Mesenchymal stem cell (in vitro differentiated cells and primary cell): Measurements from ENCODE around the gene ZDHHC18.

ENCODE experiments used
- DNase-seq: peaks from one replicate; pipeline ENCODE4 v3.0.0-alpha.2; 2013
- H2AFZ ChIP-seq: one replicate; pipeline ENCODE4 v1.6.1; 2013; ENCODE audit warnings: low read depth, mild to moderate bottlenecking, control low read depth, inconsistent platforms, low read length, moderate library complexity
- H2AK5ac ChIP-seq: 2 replicates; pipeline ENCODE4 v1.6.1; 2013; ENCODE audit warnings: low read length, moderate library complexity, mild to moderate bottlenecking, inconsistent platforms; ENCODE audit not compliant: severe bottlenecking
- H2BK120ac ChIP-seq: one replicate; pipeline ENCODE4 v1.6.1; 2013; ENCODE audit warnings: low read depth, mild to moderate bottlenecking, inconsistent platforms, low read length, moderate library complexity
- H2BK12ac ChIP-seq, 2 experiments: one replicate each; pipeline ENCODE4 v1.6.1; 2013; ENCODE audit warnings: inconsistent platforms in 2 of 2, low read length in 2 of 2, mild to moderate bottlenecking in 2 of 2, moderate library complexity in 2 of 2, control low read depth in 1 of 2
- H2BK15ac ChIP-seq: one replicate; pipeline ENCODE4 v1.6.1; 2013; ENCODE audit warnings: mild to moderate bottlenecking, low read depth, inconsistent platforms; ENCODE audit not compliant: poor library complexity, severe bottlenecking
- H2BK5ac ChIP-seq: 2 replicates; pipeline ENCODE4 v1.6.1; 2013; ENCODE audit warnings: low read depth, mild to moderate bottlenecking, low read length, control low read depth, inconsistent platforms; ENCODE audit not compliant: poor library complexity, severe bottlenecking
- H3K14ac ChIP-seq, 2 experiments: one replicate each; pipeline ENCODE4 v1.6.1; 2013; ENCODE audit warnings: inconsistent platforms in 2 of 2, low read length in 2 of 2, control low read depth in 1 of 2, mild to moderate bottlenecking in 1 of 2, moderate library complexity in 1 of 2
- H3K18ac ChIP-seq, 2 experiments: one replicate each; pipeline ENCODE4 v1.6.1; 2013; ENCODE audit warnings: inconsistent platforms in 2 of 2, low read length in 2 of 2, control low read depth in 1 of 2, low read depth in 1 of 2, mild to moderate bottlenecking in 1 of 2
- H3K23ac ChIP-seq, 2 experiments: one replicate each; pipeline ENCODE4 v1.6.1; 2013; ENCODE audit warnings: inconsistent platforms in 2 of 2, low read length in 2 of 2, mild to moderate bottlenecking in 2 of 2, moderate library complexity in 2 of 2, control low read depth in 1 of 2
- H3K27ac ChIP-seq: 2 replicates; pipeline ENCODE4 v1.5.1; 2013; ENCODE audit warnings: mild to moderate bottlenecking, moderate library complexity, low read length, control low read depth, inconsistent platforms; ENCODE audit not compliant: poor library complexity, severe bottlenecking
- H3K27me3 ChIP-seq, 2 experiments: 2 replicates each; pipeline versions ENCODE4 v1.6.1 to v1.7.0; 2013; ENCODE audit warnings: low read length in 2 of 2, mild to moderate bottlenecking in 2 of 2, moderate library complexity in 2 of 2, control low read depth in 1 of 2, inconsistent platforms in 1 of 2; ENCODE audit not compliant: control insufficient read depth in 1 of 2, insufficient read depth in 1 of 2
- H3K36me3 ChIP-seq, 2 experiments: 2 replicates each; pipeline versions ENCODE4 v1.6.1 to v1.7.0; 2013; ENCODE audit warnings: low read length in 2 of 2, control low read depth in 1 of 2, inconsistent platforms in 1 of 2, low read depth in 1 of 2, mild to moderate bottlenecking in 1 of 2; ENCODE audit not compliant: insufficient read depth in 2 of 2, control insufficient read depth in 1 of 2
- H3K4ac ChIP-seq, 2 experiments: one replicate each; pipeline ENCODE4 v1.6.1; 2013; ENCODE audit warnings: inconsistent platforms in 2 of 2, low read length in 2 of 2, mild to moderate bottlenecking in 2 of 2, moderate library complexity in 2 of 2, control low read depth in 1 of 2, low read depth in 1 of 2
- H3K4me1 ChIP-seq: 2 replicates; pipeline ENCODE4 v1.6.1; 2013; ENCODE audit warnings: low read depth, low read length, control low read depth; ENCODE audit not compliant: control insufficient read depth, insufficient read depth
- H3K4me2 ChIP-seq: 2 replicates; pipeline ENCODE4 v1.6.1; 2013; ENCODE audit warnings: low read length, mild to moderate bottlenecking, inconsistent platforms; ENCODE audit not compliant: poor library complexity, severe bottlenecking
- H3K4me3 ChIP-seq, 2 experiments: 2 replicates each; pipeline versions ENCODE4 v1.5.1 to v1.7.0; 2013; ENCODE audit warnings: low read length in 2 of 2, mild to moderate bottlenecking in 2 of 2, control low read depth in 1 of 2, low read depth in 1 of 2; ENCODE audit not compliant: insufficient read depth in 1 of 2
- H3K79me1 ChIP-seq: replicated peaks from 2 replicates; pipeline ENCODE4 v1.6.1; 2013; ENCODE audit warnings: mild to moderate bottlenecking, control low read depth, low read length, inconsistent platforms; ENCODE audit not compliant: poor library complexity, severe bottlenecking
- H3K9ac ChIP-seq: 2 replicates; pipeline ENCODE4 v1.7.0; 2013; ENCODE audit warnings: mild to moderate bottlenecking, low read length, moderate library complexity
- H3K9me3 ChIP-seq: 2 replicates; pipeline ENCODE4 v1.7.0; 2013; ENCODE audit warnings: mild to moderate bottlenecking, low read length; ENCODE audit not compliant: control insufficient read depth
- H4K8ac ChIP-seq: one replicate; pipeline ENCODE4 v1.6.1; 2013; ENCODE audit warnings: inconsistent platforms, mild to moderate bottlenecking, low read length, moderate library complexity
- H4K91ac ChIP-seq: one replicate; pipeline ENCODE4 v1.6.1; 2013; ENCODE audit warnings: mild to moderate bottlenecking, low read length, inconsistent platforms
- WGBS: methylation state at CpG from one replicate; pipeline ENCODE4 v1.1.7; 2013; ENCODE audit warnings: mixed read lengths; 5-methylcytosine and 5-hydroxymethylcytosine counted together

Gene ZDHHC18

DNA sequence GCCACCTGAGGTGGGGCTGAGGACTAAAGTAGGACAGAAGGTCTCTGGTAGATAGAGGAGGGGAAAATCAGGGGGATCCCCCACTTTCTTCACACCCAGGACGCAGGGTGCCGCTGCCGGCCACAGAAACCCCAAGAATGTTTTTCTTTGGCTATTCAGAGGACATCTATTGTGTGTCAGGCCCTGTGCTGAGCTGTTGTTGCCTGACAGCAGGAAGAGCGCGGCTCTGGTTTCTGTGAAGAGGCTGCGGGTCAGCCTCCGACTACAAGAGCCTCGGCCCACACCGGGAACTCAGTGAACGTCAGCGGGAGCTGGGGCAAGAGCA is 39.1 kb upstream of the ZDHHC18 start:
- Histone ChIP-seq H3K14ac (peak overlapping the region; percentile 37 to 95), H2AK5ac (peak overlapping the region; percentile 90), H3K27me3 (no peaks in the 10 kb centered on the region), H2BK15ac (peak overlapping the region; percentile 95), H3K18ac (peak overlapping the region; percentile 98 to 99), H3K23ac (peak overlapping the region; percentile 14 to 96), H3K9me3 (no peaks in the 10 kb centered on the region), H2BK5ac (peak overlapping the region; percentile 98), H2BK120ac (peak overlapping the region; percentile 96), H3K4me1 (peaks cover 25% of the 10 kb centered on the region), H4K8ac (peak overlapping the region; percentile 97), H3K4ac (peak overlapping the region; percentile 93 to 99), H3K79me1 (peaks cover 5% of the 10 kb centered on the region), H3K4me3 (peak overlapping the region; percentile 66 to 83), H3K9ac (peak overlapping the region; percentile 99), H2BK12ac (peak overlapping the region in 1 of 2 experiments; percentile 7), H3K4me2 (peak overlapping the region; percentile 84), H2AFZ (no peak overlapping the region), H3K36me3 (peaks cover 2 to 15% of the 10 kb centered on the region in 2 experiments), H3K27ac (peak overlapping the region; percentile 98), H4K91ac (peak overlapping the region; percentile 95)
- WGBS, result 11% methylated on average over 11 of the region's 11 CpGs
- peak; percentile 82 for DNase-seq

DNA sequence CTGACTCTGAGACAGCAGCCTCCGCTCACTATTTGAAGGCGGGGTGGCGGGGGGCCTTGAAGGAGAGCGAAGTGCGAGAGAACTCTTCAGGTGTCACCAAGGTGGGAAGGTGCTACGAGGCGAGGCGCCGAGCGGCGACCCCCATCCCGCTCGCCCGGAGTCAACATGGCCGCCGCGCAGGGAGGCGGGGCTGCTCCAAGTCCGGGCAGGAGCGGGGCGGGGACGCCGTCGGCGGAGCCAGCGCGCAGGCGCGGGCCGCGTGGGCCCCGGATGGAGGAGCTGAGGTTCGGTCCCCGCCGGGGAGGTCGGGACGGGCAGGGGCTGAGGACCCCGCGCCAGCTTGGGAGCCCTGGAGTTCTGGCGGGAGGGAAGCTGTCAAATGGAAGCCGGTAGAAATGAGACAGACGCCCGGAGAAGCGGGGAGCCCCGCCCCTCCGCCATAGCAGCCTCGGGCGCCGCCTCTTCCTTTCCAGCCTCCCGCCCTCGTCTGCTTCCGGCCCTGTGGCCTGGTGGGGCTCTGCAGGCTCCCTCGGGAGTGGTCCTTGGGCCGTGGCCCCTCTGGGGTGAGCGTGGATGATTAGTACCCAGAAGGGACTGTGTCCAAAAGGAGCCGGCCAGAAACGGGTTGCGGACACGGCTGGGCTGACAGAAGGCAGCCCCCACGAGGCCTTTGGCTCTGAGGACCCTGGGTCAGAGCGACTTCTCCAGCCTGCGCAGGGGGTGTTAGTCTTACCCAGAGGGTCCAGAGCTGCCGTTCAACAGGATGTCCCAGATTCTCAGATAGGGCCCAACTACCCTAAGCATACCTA is 38.6 kb upstream of the ZDHHC18 start, which contains the start of gene PIGV:
TSS of gene PIGV (plus strand) at position 245 of the 809 bp plus-strand sequence. CDS start 2,866 bp downstream, outside the sequence.
- H3K27me3 ChIP-seq, result no peaks in the 10 kb centered on the region
- H3K4ac ChIP-seq, result peak within 1 kb of the TSS; percentile 99
- peak within 1 kb of the TSS; percentile 78 to 95 for H3K14ac ChIP-seq
- peak within 1 kb of the TSS; percentile 98 for H2BK5ac ChIP-seq
- peak within 1 kb of the TSS; percentile 54 for H2AFZ ChIP-seq
- peak; percentile 86 for DNase-seq
- H3K4me2 ChIP-seq, result peak within 1 kb of the TSS; percentile 92
- peak within 1 kb of the TSS; percentile 98 to 99 for H3K18ac ChIP-seq
- H3K36me3 ChIP-seq, result peaks cover 1 to 9% of the 10 kb centered on the region in 2 experiments
- no peaks in the 10 kb centered on the region for H3K9me3 ChIP-seq
- H3K23ac ChIP-seq, result peak within 1 kb of the TSS; percentile 14 to 96
- H3K4me3 ChIP-seq, result peak within 1 kb of the TSS; percentile 66 to 83
- H3K79me1 ChIP-seq, result peaks cover 5% of the 10 kb centered on the region
- H4K8ac ChIP-seq, result peak within 1 kb of the TSS; percentile 97
- WGBS, result 2% methylated on average over 55 of the region's 63 CpGs
- H3K27ac ChIP-seq, result peak within 1 kb of the TSS; percentile 98
- H2BK120ac ChIP-seq, result peak within 1 kb of the TSS; percentile 96
- peak within 1 kb of the TSS in 1 of 2 experiments; percentile 83 for H2BK12ac ChIP-seq
- H4K91ac ChIP-seq, result peak within 1 kb of the TSS; percentile 95
- peak within 1 kb of the TSS; percentile 90 for H2AK5ac ChIP-seq
- H3K9ac ChIP-seq, result peak within 1 kb of the TSS; percentile 99
- peak within 1 kb of the TSS; percentile 95 for H2BK15ac ChIP-seq
- H3K4me1 ChIP-seq, result peaks cover 25% of the 10 kb centered on the region

DNA sequence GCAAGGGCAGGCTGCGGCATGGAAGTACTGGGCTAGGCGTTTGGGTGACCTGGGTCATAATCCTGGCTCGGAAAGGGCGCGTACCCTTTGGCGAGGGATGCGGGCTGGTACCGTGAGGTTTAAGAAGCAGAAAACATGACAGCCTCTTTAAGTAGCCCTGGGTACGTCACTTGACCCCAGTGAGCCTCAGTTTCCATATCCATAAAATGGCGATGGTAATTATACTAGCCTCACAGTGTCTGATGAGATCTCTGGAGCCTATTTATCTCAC is 38.0 kb upstream of the ZDHHC18 start:
- Histone ChIP-seq H3K4me1 (peaks cover 25% of the 10 kb centered on the region), H2BK12ac (peak overlapping the region in 1 of 2 experiments; percentile 51), H3K4me2 (peak overlapping the region; percentile 92), H2BK15ac (peak overlapping the region; percentile 55), H4K8ac (peak overlapping the region; percentile 92), H3K9me3 (no peaks in the 10 kb centered on the region), H3K9ac (peak overlapping the region; percentile 99), H3K36me3 (peaks cover under 1 to 3% of the 10 kb centered on the region in 2 experiments), H3K27ac (peak overlapping the region; percentile 96), H3K18ac (peak overlapping the region; percentile 91 to 97), H3K4me3 (peak overlapping the region; percentile 66 to 83), H3K79me1 (peaks cover 5% of the 10 kb centered on the region), H3K23ac (peak overlapping the region in 1 of 2 experiments; percentile 63), H2BK120ac (peak overlapping the region; percentile 83), H3K27me3 (no peaks in the 10 kb centered on the region), H3K14ac (peak overlapping the region in 1 of 2 experiments; percentile 78), H2AK5ac (peak overlapping the region; percentile 80), H2AFZ (peak overlapping the region; percentile 54), H4K91ac (peak overlapping the region; percentile 91), H3K4ac (peak overlapping the region; percentile 79 to 99), H2BK5ac (no peak overlapping the region)
- no peak for DNase-seq
- WGBS, result 31% methylated on average over 9 of the region's 10 CpGs
